NCI-H1048 (cell line): ENCODE measurements around the gene MTX1.
A peak's percentile ranks its signal among the peaks of the same experiment; 100 is the strongest.

Experiments
- DNase-seq: peaks from one replicate; lab custom pipeline; 2025; lab: John Stamatoyannopoulos, UW

Gene MTX1

GRCh38 chr1:155261852-155262673 lies 53.6 kb downstream of the MTX1 start, which contains the start of gene SCAMP3:
Gene SCAMP3 (minus strand): TSS chr1:155262360. CDS start chr1:155262151, 209 bp downstream.
- peak; percentile 99 for DNase-seq

GRCh38 chr1:155263067-155263466 lies 54.6 kb downstream of the MTX1 start:
- DNase-seq, result no peak
